Fibroblast of mammary gland (primary cell): ENCODE data around the gene SCAPER.

Source experiments
- DNase-seq: peaks from one replicate; pipeline ENCODE4 v3.0.0-alpha.2; 2010; ENCODE audit warnings: low read depth
- H3K4me3 ChIP-seq: 2 replicates; pipeline ENCODE4 v1.5.1; 2011; ENCODE audit warnings: low read depth, mild to moderate bottlenecking, low read length, moderate library complexity; ENCODE audit not compliant: control insufficient read depth
- CTCF ChIP-seq: conservative IDR thresholded peaks from 2 replicates; pipeline ENCODE4 v1.5.1; 2011; ENCODE audit warnings: low read depth, low read length, inconsistent platforms; ENCODE audit not compliant: control insufficient read depth, insufficient read depth

The SCAPER gene

GRCh38 chr15:76332796-76333195, 572.3 kb downstream of the SCAPER start:
- no peak for DNase-seq
- H3K4me3 ChIP-seq = no peak overlapping the region
- no peak for TF ChIP-seq CTCF

- TF ChIP-seq CTCF = peak; percentile 80
- no peak overlapping the region for H3K4me3 ChIP-seq
- DNase-seq = peak; percentile 67
These were observed 575.0 kb downstream of the SCAPER start for GRCh38 chr15:76330080-76330680.

- DNase-seq = peak; percentile 67
- no peak overlapping the region for H3K4me3 ChIP-seq
- no peak for TF ChIP-seq CTCF
These were observed 576.2 kb downstream of the SCAPER start for GRCh38 chr15:76328958-76329357.

GRCh38 chr15:76328106-76328696, 576.9 kb downstream of the SCAPER start:
- H3K4me3 ChIP-seq = no peak overlapping the region
- DNase-seq = no peak
- no peak for TF ChIP-seq CTCF

GRCh38 chr15:76327191-76328105, 577.7 kb downstream of the SCAPER start:
- TF ChIP-seq CTCF = no peak
- no peak for DNase-seq
- H3K4me3 ChIP-seq = no peak overlapping the region

- no peak for DNase-seq
- TF ChIP-seq CTCF = no peak
- H3K4me3 ChIP-seq = no peak overlapping the region
These were observed 579.4 kb downstream of the SCAPER start for GRCh38 chr15:76325704-76326103.
